H1 (cell line): ENCODE data around the gene BAG1. TPM values are rescaled to one million over a fixed set of nuclear protein-coding genes. Genes with fewer than 3 reads are reported as not detected.

Experiments used
- CTCF ChIA-PET: fragments of 300-600 bp; sonication (Branson Sonifier 250); formaldehyde crosslinking; loops from one replicate; lab custom pipeline; 2021; ENCODE audit not compliant: partially characterized antibody; lab: Charles Lee
- POLR2A ChIA-PET: fragments of 300-600 bp; sonication (Branson Sonifier 250); formaldehyde crosslinking; loops from one replicate; lab custom pipeline; 2021; ENCODE audit warnings: inconsistent platforms; ENCODE audit not compliant: partially characterized antibody; lab: Charles Lee
- DNase-seq, 2 experiments: peaks; one replicate each; pipeline versions ENCODE4 v3.0.0 to v3.0.0-alpha.2; 2010 to 2022; ENCODE audit warnings: low spot score in 2 of 2, low read depth in 1 of 2, mixed read lengths in 1 of 2
- FAIRE-seq: peaks from 2 replicates; lab custom pipeline; 2011; peaks lifted over from hg19 to GRCh38; lab: Jason Lieb, UNC
- H2AFZ ChIP-seq: 2 replicates; pipeline ENCODE4 v1.8.1; 2012; ENCODE audit warnings: low read length, inconsistent platforms
- H2AK5ac ChIP-seq: 2 replicates; pipeline ENCODE4 v1.6.1; 2013; ENCODE audit warnings: low read depth, low read length
- H2BK120ac ChIP-seq: replicated peaks from 2 replicates; pipeline ENCODE3; 2013; ENCODE audit warnings: low read depth, low read length, inconsistent platforms
- H2BK12ac ChIP-seq: 2 replicates; pipeline ENCODE4 v1.6.1; 2013; ENCODE audit warnings: low read depth, low read length
- H2BK15ac ChIP-seq: 2 replicates; pipeline ENCODE4 v1.6.1; 2013; ENCODE audit warnings: low read length
- H2BK20ac ChIP-seq: 2 replicates; pipeline ENCODE4 v1.6.1; 2013; ENCODE audit warnings: low read length
- H2BK5ac ChIP-seq: 2 replicates; pipeline ENCODE4 v1.6.1; 2013; ENCODE audit warnings: low read depth, low read length
- H3K14ac ChIP-seq: 2 replicates; pipeline ENCODE4 v1.6.1; 2013; ENCODE audit warnings: inconsistent platforms; ENCODE audit not compliant: insufficient read length
- H3K18ac ChIP-seq: 2 replicates; pipeline ENCODE4 v1.6.1; 2013; ENCODE audit warnings: low read length; ENCODE audit errors: extremely low read depth
- H3K23ac ChIP-seq: 2 replicates; pipeline ENCODE4 v1.6.1; 2013; ENCODE audit warnings: inconsistent platforms; ENCODE audit not compliant: insufficient read length
- H3K23me2 ChIP-seq: 2 replicates; pipeline ENCODE4 v1.6.1; 2013; ENCODE audit warnings: low read depth, low read length
- H3K27ac ChIP-seq: 2 replicates; pipeline ENCODE4 v1.6.1; 2011; ENCODE audit warnings: low read depth, low read length, inconsistent platforms
- H3K27me3 ChIP-seq, 4 experiments: replicated peaks in 1 of 4; 1 replicate in 1 of 4; 2 replicates in 3 of 4; pipeline versions ENCODE4 v1.6.1 to v1.8.1; 2011 to 2013; ENCODE audit warnings: low read length in 3 of 4, mild to moderate bottlenecking in 3 of 4, inconsistent platforms in 2 of 4, mixed read lengths in 2 of 4, moderate library complexity in 1 of 4; ENCODE audit not compliant: control insufficient read depth in 3 of 4, insufficient read depth in 3 of 4; ENCODE audit errors: extremely low read depth in 1 of 4
- H3K36me3 ChIP-seq, 4 experiments: 2 replicates each; pipeline versions ENCODE4 v1.6.1 to v1.8.1; 2011 to 2013; ENCODE audit warnings: mild to moderate bottlenecking in 4 of 4, low read length in 3 of 4, moderate library complexity in 2 of 4, control low read depth in 1 of 4, inconsistent platforms in 1 of 4; ENCODE audit not compliant: insufficient read depth in 4 of 4, control insufficient read depth in 2 of 4
- H3K4ac ChIP-seq: replicated peaks from 2 replicates; pipeline ENCODE3; 2013; ENCODE audit warnings: low read length, low read depth, mixed read lengths, inconsistent platforms; ENCODE audit not compliant: insufficient read length
- H3K4me1 ChIP-seq, 4 experiments: replicated peaks in 1 of 4; 1 replicate in 1 of 4; 2 replicates in 3 of 4; pipeline versions ENCODE4 v1.6.1 to v1.8.1; 2011 to 2013; ENCODE audit warnings: low read length in 3 of 4, inconsistent platforms in 2 of 4, mixed read lengths in 1 of 4; ENCODE audit not compliant: insufficient read depth in 4 of 4, control insufficient read depth in 3 of 4
- H3K4me2 ChIP-seq, 2 experiments: 2 replicates each; pipeline versions ENCODE4 v1.6.1 to v1.8.1; 2011 to 2013; ENCODE audit warnings: low read depth in 2 of 2, low read length in 2 of 2, control low read depth in 1 of 2, inconsistent platforms in 1 of 2, mild to moderate bottlenecking in 1 of 2; ENCODE audit not compliant: insufficient read depth in 1 of 2
- H3K4me3 ChIP-seq, 4 experiments: fragments of 200-600, 300-600 bp in 1 of 4; sonication (generic), shearing (Covaris generic), sonication (Bioruptor Twin) in 1 of 4; 2 replicates each; pipeline versions ENCODE4 v1.5.1 to v1.8.1; 2011 to 2016; ENCODE audit warnings: low read length in 4 of 4, low read depth in 3 of 4, control low read depth in 2 of 4, inconsistent platforms in 2 of 4, mild to moderate bottlenecking in 2 of 4, mixed read lengths in 1 of 4, moderate library complexity in 1 of 4; ENCODE audit not compliant: insufficient read depth in 2 of 4; ENCODE audit errors: extremely low read depth in 1 of 4
- H3K56ac ChIP-seq: replicated peaks from 2 replicates; pipeline ENCODE3; 2013; ENCODE audit warnings: low read depth, mild to moderate bottlenecking, mixed read lengths, low read length, inconsistent platforms; ENCODE audit not compliant: insufficient read length
- H3K79me1 ChIP-seq: 2 replicates; pipeline ENCODE4 v1.6.1; 2013; ENCODE audit warnings: low read depth, low read length, control low read depth
- H3K79me2 ChIP-seq, 2 experiments: 2 replicates each; pipeline versions ENCODE4 v1.6.1 to v1.8.1; 2012 to 2013; ENCODE audit warnings: low read length in 2 of 2, mild to moderate bottlenecking in 2 of 2, inconsistent platforms in 1 of 2; ENCODE audit not compliant: insufficient read depth in 2 of 2, control insufficient read depth in 1 of 2
- H3K9ac ChIP-seq, 4 experiments: replicated peaks in 1 of 4; 1 replicate in 1 of 4; 2 replicates in 3 of 4; pipeline versions ENCODE4 v1.6.1 to v1.8.1; 2011 to 2013; ENCODE audit warnings: low read depth in 3 of 4, low read length in 3 of 4, control low read depth in 2 of 4, mild to moderate bottlenecking in 2 of 4, moderate library complexity in 2 of 4, inconsistent platforms in 1 of 4; ENCODE audit errors: extremely low read depth in 1 of 4
- H3K9me3 ChIP-seq, 2 experiments: 2 replicates each; pipeline versions ENCODE4 v1.6.1 to v1.8.1; 2012 to 2013; ENCODE audit warnings: mild to moderate bottlenecking in 2 of 2, moderate library complexity in 2 of 2, control low read depth in 1 of 2, inconsistent platforms in 1 of 2, low read depth in 1 of 2, low read length in 1 of 2, mixed read lengths in 1 of 2; ENCODE audit not compliant: insufficient read depth in 2 of 2
- H4K20me1 ChIP-seq, 2 experiments: replicated peaks in 1 of 2; 2 replicates each; pipeline versions ENCODE3 to v1.8.1; 2011 to 2013; ENCODE audit warnings: inconsistent platforms in 2 of 2, low read length in 2 of 2, mild to moderate bottlenecking in 1 of 2; ENCODE audit not compliant: insufficient read depth in 2 of 2, control insufficient read depth in 1 of 2
- H4K5ac ChIP-seq: 2 replicates; pipeline ENCODE4 v1.6.1; 2013; ENCODE audit warnings: low read length, low read depth, mixed read lengths, inconsistent platforms; ENCODE audit not compliant: insufficient read length
- H4K8ac ChIP-seq: 2 replicates; pipeline ENCODE4 v1.8.0; 2013; ENCODE audit warnings: mild to moderate bottlenecking, moderate library complexity, low read length, inconsistent platforms; ENCODE audit not compliant: insufficient read depth; ENCODE audit errors: extremely low read depth
- H4K91ac ChIP-seq: replicated peaks from 2 replicates; pipeline ENCODE3; 2013; ENCODE audit warnings: low read length, mixed read lengths, inconsistent platforms; ENCODE audit not compliant: insufficient read length
- CHD1 ChIP-seq: IDR thresholded peaks from 2 replicates; pipeline ENCODE4 v1.6.1; 2012; ENCODE audit warnings: low read depth, low read length, improper control_type of control experiment
- CREB1 ChIP-seq: IDR thresholded peaks from 2 replicates; pipeline ENCODE4 v1.6.1; 2012; ENCODE audit warnings: inconsistent platforms
- HDAC6 ChIP-seq: IDR thresholded peaks from one replicate; pipeline ENCODE4 v1.7.1; 2012; ENCODE audit warnings: low read depth, mild to moderate bottlenecking, inconsistent platforms, low read length, moderate library complexity
- JUN ChIP-seq: IDR thresholded peaks from 2 replicates; pipeline ENCODE4 v1.6.1; 2011; ENCODE audit warnings: low read depth, mild to moderate bottlenecking, improper control_type of control experiment, low read length
- POLR2A ChIP-seq, 2 experiments: IDR thresholded peaks; 1 replicate in 1 of 2; 2 replicates in 1 of 2; pipeline ENCODE4 v1.6.1; 2011; ENCODE audit warnings: low read depth in 2 of 2, low read length in 2 of 2, mild to moderate bottlenecking in 2 of 2; ENCODE audit errors: control extremely low read depth in 1 of 2
- RAD21 ChIP-seq, 2 experiments: IDR thresholded peaks in 1 of 2; conservative IDR thresholded peaks in 1 of 2; 2 replicates each; pipeline ENCODE4 v1.6.1; 2011; ENCODE audit warnings: low read depth in 2 of 2, low read length in 2 of 2, improper control_type of control experiment in 1 of 2, inconsistent platforms in 1 of 2, mild to moderate bottlenecking in 1 of 2, moderate library complexity in 1 of 2
- SIRT6 ChIP-seq: IDR thresholded peaks from one replicate; pipeline ENCODE4 v1.7.1; 2012; ENCODE audit warnings: low read length, inconsistent platforms
- TCF12 ChIP-seq: IDR thresholded peaks from 2 replicates; pipeline ENCODE4 v1.6.1; 2011; ENCODE audit warnings: low read depth, mild to moderate bottlenecking, low read length
- WGBS, 2 experiments: shearing (Covaris generic) in 1 of 2; methylation state at CpG; one replicate each; pipeline versions ENCODE4 v1.1.6 to v1.1.7; 2013 to 2015; ENCODE audit warnings: low lambda C conversion rate in 2 of 2, mixed read lengths in 2 of 2, inconsistent platforms in 1 of 2, low coverage in 1 of 2, missing lambda C conversion rate in 1 of 2; ENCODE audit not compliant: insufficient replicate concordance in 2 of 2, insufficient coverage in 1 of 2, insufficient read length in 1 of 2; ENCODE audit errors: extremely low coverage in 1 of 2, missing lambda C conversion rate in 1 of 2; 5-methylcytosine and 5-hydroxymethylcytosine counted together
- polyA plus RNA-seq, 7 experiments: library from polyadenylated mRNA; depleted of rRNA in 3 of 7; stranded (reverse) in 5 of 7; unstranded in 2 of 7; fragments of >200 nt in 5 of 7; fragments of 200-250 nt in 2 of 7; gene quantifications; 1 replicate in 5 of 7; 2 replicates in 1 of 7; 4 replicates in 1 of 7; pipeline versions ENCODE4 v1.2.1 to v1.2.3, GENCODE V29; 2011 to 2013; ENCODE audit warnings: missing spikeins in 2 of 7, mixed read lengths in 2 of 7
- total RNA-seq: library from RNA; stranded (reverse); fragmentation: NEBNext Ultra II Directional; extraction: Animal tissue kit (Norgen Biotek cat#: 25700); gene quantifications from 2 replicates; pipeline ENCODE4 v1.2.1, GENCODE V29; 2021
- TF ChIP-seq, protein P1 (sequence below), 3 experiments: IDR thresholded peaks; 1 replicate in 2 of 3; 2 replicates in 1 of 3; pipeline versions ENCODE4 v1.5.1 to v1.6.1; 2011; ENCODE audit warnings: low read length in 3 of 3, mild to moderate bottlenecking in 3 of 3, inconsistent platforms in 2 of 3, low read depth in 1 of 3, moderate library complexity in 1 of 3; ENCODE audit not compliant: insufficient read depth in 1 of 3; ENCODE audit errors: control extremely low read depth in 1 of 3

Gene BAG1
- total and polyA plus RNA-seq, 2 of the 8 experiments (the other 6 are each of a cell fraction or from before 2014, with no cell fraction given), result 14.7 to 59.8 TPM

GRCh38 chr9:33287087-33287490 is 22.6 kb upstream of the BAG1 start:
- no peak overlapping the region for H3K4me2 ChIP-seq
- no peak overlapping the region for H3K18ac ChIP-seq
- peak overlapping the region; percentile 78; the same call in 1 of the 2 replicates for H4K8ac ChIP-seq
- H2AK5ac ChIP-seq, result no peak overlapping the region
- no peak overlapping the region for H3K14ac ChIP-seq
- H3K23ac ChIP-seq, result no peak overlapping the region
- no peak overlapping the region for H3K27ac ChIP-seq
- no peak overlapping the region for H2BK15ac ChIP-seq
- WGBS, 2 experiments, result 79% methylated on average over 4 of the region's 4 CpGs; no CpG with 5 or more reads in 1 of the 2 experiments
- no peaks in the 10 kb centered on the region for H3K9me3 ChIP-seq
- ChIA-PET POLR2A (interaction anchor here (1.1 to 4.3 kb wide), 4 partner anchors 9 to 262 kb away, joined by 3 to 29 read pairs (median 4); partner anchors contain the start of genes BAG1, CHMP5 and DNAJA1), CTCF (interaction anchor here (0.6 to 2.1 kb wide), 15 partner anchors 13 to 246 kb away, joined by 3 to 9 read pairs (median 3); partner anchors contain the start of gene CHMP5)
- peaks cover 0 to 15% of the 10 kb centered on the region in 2 experiments; a peak in 3 of 4 replicates for H3K79me2 ChIP-seq
- H3K9ac ChIP-seq, result no peak overlapping the region
- H4K20me1 ChIP-seq, result no peaks in the 10 kb centered on the region
- H2BK20ac ChIP-seq, result no peak overlapping the region
- no peak overlapping the region for H4K91ac ChIP-seq
- TF ChIP-seq RAD21 (IDR thresholded peaks at IDR 0.05 in 1 of 2, conservative IDR thresholded peaks at IDR 0.05 in 1 of 2; ENCODE audit: low read depth in 2 of 2, low read length in 2 of 2) (peak; percentile 50 to 63), SIRT6 (no peak), HDAC6 (no peak), POLR2A (IDR thresholded peaks at IDR 0.05; ENCODE audit: control extremely low read depth in 1 of 2, low read depth in 2 of 2, low read length in 2 of 2) (no peak), JUN (no peak), TCF12 (no peak), CREB1 (no peak), CHD1 (no peak)
- TF ChIP-seq, protein P1, sequence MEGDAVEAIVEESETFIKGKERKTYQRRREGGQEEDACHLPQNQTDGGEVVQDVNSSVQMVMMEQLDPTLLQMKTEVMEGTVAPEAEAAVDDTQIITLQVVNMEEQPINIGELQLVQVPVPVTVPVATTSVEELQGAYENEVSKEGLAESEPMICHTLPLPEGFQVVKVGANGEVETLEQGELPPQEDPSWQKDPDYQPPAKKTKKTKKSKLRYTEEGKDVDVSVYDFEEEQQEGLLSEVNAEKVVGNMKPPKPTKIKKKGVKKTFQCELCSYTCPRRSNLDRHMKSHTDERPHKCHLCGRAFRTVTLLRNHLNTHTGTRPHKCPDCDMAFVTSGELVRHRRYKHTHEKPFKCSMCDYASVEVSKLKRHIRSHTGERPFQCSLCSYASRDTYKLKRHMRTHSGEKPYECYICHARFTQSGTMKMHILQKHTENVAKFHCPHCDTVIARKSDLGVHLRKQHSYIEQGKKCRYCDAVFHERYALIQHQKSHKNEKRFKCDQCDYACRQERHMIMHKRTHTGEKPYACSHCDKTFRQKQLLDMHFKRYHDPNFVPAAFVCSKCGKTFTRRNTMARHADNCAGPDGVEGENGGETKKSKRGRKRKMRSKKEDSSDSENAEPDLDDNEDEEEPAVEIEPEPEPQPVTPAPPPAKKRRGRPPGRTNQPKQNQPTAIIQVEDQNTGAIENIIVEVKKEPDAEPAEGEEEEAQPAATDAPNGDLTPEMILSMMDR (IDR thresholded peaks at IDR 0.05; ENCODE audit: control extremely low read depth in 1 of 3, insufficient read depth in 1 of 3, low read depth in 1 of 3, low read length in 3 of 3), result peak in 2 of 3 experiments; percentile 59 to 60; a peak in 3 of 4 replicates
- no peaks in the 10 kb centered on the region for H3K79me1 ChIP-seq
- no peaks in the 10 kb centered on the region for H3K27me3 ChIP-seq
- H2BK120ac ChIP-seq, result no peak overlapping the region
- H2BK5ac ChIP-seq, result no peak overlapping the region
- H3K23me2 ChIP-seq, result no peaks in the 10 kb centered on the region; the same call in 1 of the 2 replicates
- no peak overlapping the region for H4K5ac ChIP-seq
- H3K4ac ChIP-seq, result no peak overlapping the region
- H3K36me3 ChIP-seq, result peaks cover 0 to 3% (median under 1%) of the 10 kb centered on the region in 4 experiments; a peak in 2 of 8 replicates
- no peak overlapping the region for H2BK12ac ChIP-seq
- no peak overlapping the region for H2AFZ ChIP-seq
- DNase-seq, result peak in 1 of 2 experiments; percentile 43
- H3K4me3 ChIP-seq, result no peak overlapping the region
- peaks cover 0 to 8% (median 2%) of the 10 kb centered on the region in 4 experiments; a peak in 3 of 7 replicates for H3K4me1 ChIP-seq
- no peak overlapping the region for H3K56ac ChIP-seq
- peak; percentile 13 for FAIRE-seq
